ENCODE data around the gene INO80E. TPM values are rescaled to one million over a fixed set of nuclear protein-coding genes. Genes with fewer than 3 reads are reported as not detected.

INO80E gene
- total and polyA plus RNA-seq, 12 donors = 23.2 to 80.4 (median 31.1) TPM

GRCh38 chr16:29986931-29987330 lies 9.1 kb upstream of the INO80E start:
- Histone ChIP-seq H3K36me3 (peaks cover 9 to 100% (median 89%) of the 10 kb centered on the region in 9 donors), H3K4me1 (peaks cover 0 to under 1% (median 0%) of the 10 kb centered on the region in 9 donors), H3K27me3 (no peaks in the 10 kb centered on the region), H3K4me3 (no peak overlapping the region), H3K9me3 (no peaks in the 10 kb centered on the region), H3K27ac (no peak overlapping the region)
- intact Hi-C loops (cut with DNase I) = no loop called here
- no peak for TF ChIP-seq CTCF (IDR thresholded peaks at IDR 0.05)
- ATAC-seq (peak in 1 of 8 donors; percentile 6), DNase-seq (no peak)
- WGBS, 2 donors = 93% methylated on average over 5 of the region's 5 CpGs

- H3K27ac ChIP-seq = no peak overlapping the region
- WGBS, 2 donors = 95% methylated on average over 35 of the region's 35 CpGs
- TF ChIP-seq CTCF (IDR thresholded peaks at IDR 0.05) = no peak
- peaks cover 0 to 6% (median 0%) of the 10 kb centered on the region in 9 donors for H3K4me1 ChIP-seq
- no peak for DNase-seq
- H3K27me3 ChIP-seq = no peaks in the 10 kb centered on the region
- intact Hi-C loops (cut with DNase I) = no loop called here
- no peaks in the 10 kb centered on the region for H3K9me3 ChIP-seq
- H3K4me3 ChIP-seq = no peak overlapping the region
- H3K36me3 ChIP-seq = peaks cover 9 to 100% (median 86%) of the 10 kb centered on the region in 9 donors
- peak in 1 of 8 donors; percentile 8 for ATAC-seq
These were observed 8.5 kb upstream of the INO80E start for GRCh38 chr16:29987371-29988085.

GRCh38 chr16:29988346-29989075 lies 7.5 kb upstream of the INO80E start:
- DNase-seq (no peak), ATAC-seq (no peak)
- Histone ChIP-seq H3K27ac (no peak overlapping the region), H3K9me3 (no peaks in the 10 kb centered on the region), H3K4me3 (no peak overlapping the region), H3K36me3 (peaks cover 9 to 100% (median 84%) of the 10 kb centered on the region in 9 donors), H3K4me1 (peaks cover 0 to 8% (median 0%) of the 10 kb centered on the region in 9 donors), H3K27me3 (no peaks in the 10 kb centered on the region)
- TF ChIP-seq CTCF (IDR thresholded peaks at IDR 0.05) = no peak
- 87% methylated on average over 17 of the region's 17 CpGs for WGBS, 2 donors
- intact Hi-C loops (cut with DNase I) = no loop called here

- no peaks in the 10 kb centered on the region for H3K27me3 ChIP-seq
- no peak for ATAC-seq
- H3K9me3 ChIP-seq = no peaks in the 10 kb centered on the region
- H3K36me3 ChIP-seq = peaks cover 9 to 97% (median 76%) of the 10 kb centered on the region in 9 donors
- WGBS, 2 donors = 86 to 88% methylated on average over 23 of the region's 23 CpGs
- no peak overlapping the region for H3K27ac ChIP-seq
- H3K4me3 ChIP-seq = no peak overlapping the region
- DNase-seq = no peak
- no peak for TF ChIP-seq CTCF (IDR thresholded peaks at IDR 0.05)
- intact Hi-C loops (cut with DNase I) = no loop called here
- H3K4me1 ChIP-seq = peaks cover 0 to 13% (median 7%) of the 10 kb centered on the region in 9 donors
These were observed 6.8 kb upstream of the INO80E start for GRCh38 chr16:29989111-29989858.
